Fibroblast of lung (primary cell): ENCODE results near the gene MMP23B. TPM values are rescaled to one million over a fixed set of nuclear protein-coding genes. Genes with fewer than 3 reads are reported as not detected.
A peak's percentile ranks its signal among the peaks of the same experiment; 100 is the strongest.

Experiments
- DNase-seq, 2 donors: peaks; one replicate each; pipeline versions ENCODE4 v3.0.0 to v3.0.0-alpha.2; 2010; ENCODE audit warnings: low read depth in 2 of 2
- H2AFZ ChIP-seq: 2 replicates; pipeline ENCODE4 v1.5.1; 2012; ENCODE audit warnings: low read length, control low read depth, inconsistent platforms
- H3K27ac ChIP-seq: 2 replicates; pipeline ENCODE4 v1.5.1; 2011; ENCODE audit warnings: low read length, control low read depth; ENCODE audit not compliant: insufficient read depth
- H3K27me3 ChIP-seq: 2 replicates; pipeline ENCODE4 v1.5.1; 2011; ENCODE audit warnings: mild to moderate bottlenecking, low read length; ENCODE audit not compliant: control insufficient read depth, insufficient read depth
- H3K36me3 ChIP-seq: 2 replicates; pipeline ENCODE4 v1.5.1; 2011; ENCODE audit warnings: low read length; ENCODE audit not compliant: control insufficient read depth, insufficient read depth
- H3K4me1 ChIP-seq: 2 replicates; pipeline ENCODE4 v1.5.1; 2011; ENCODE audit warnings: low read length; ENCODE audit not compliant: control insufficient read depth, insufficient read depth; ENCODE audit errors: extremely low read depth
- H3K4me2 ChIP-seq: 2 replicates; pipeline ENCODE4 v1.5.1; 2011; ENCODE audit warnings: low read length, control low read depth; ENCODE audit not compliant: insufficient read depth; ENCODE audit errors: extremely low read depth
- H3K4me3 ChIP-seq, 4 experiments: fragments of 200-600 bp in 1 of 4; sonication (generic) in 1 of 4; replicated peaks in 1 of 4; 2 replicates each; pipeline ENCODE4 v1.5.1; 2011 to 2016; ENCODE audit warnings: low read length in 4 of 4, low read depth in 3 of 4, mild to moderate bottlenecking in 3 of 4, control low read depth in 2 of 4, inconsistent platforms in 1 of 4, mixed read lengths in 1 of 4; ENCODE audit not compliant: insufficient read depth in 1 of 4; ENCODE audit errors: control extremely low read depth in 1 of 4
- H3K79me2 ChIP-seq: 2 replicates; pipeline ENCODE4 v1.5.1; 2012; ENCODE audit warnings: mild to moderate bottlenecking, low read length, inconsistent platforms; ENCODE audit not compliant: control insufficient read depth, insufficient read depth
- H3K9ac ChIP-seq: 2 replicates; pipeline ENCODE4 v1.5.1; 2011; ENCODE audit warnings: mild to moderate bottlenecking, low read length, control low read depth; ENCODE audit not compliant: insufficient read depth
- H3K9me3 ChIP-seq: 2 replicates; pipeline ENCODE4 v1.5.1; 2012; ENCODE audit warnings: low read depth, low read length; ENCODE audit not compliant: control insufficient read depth, insufficient read depth
- H4K20me1 ChIP-seq: 2 replicates; pipeline ENCODE4 v1.5.1; 2011; ENCODE audit warnings: low read length; ENCODE audit not compliant: control insufficient read depth, insufficient read depth; ENCODE audit errors: extremely low read depth
- CTCF ChIP-seq, 2 donors: IDR thresholded peaks in 1 of 2; conservative IDR thresholded peaks in 1 of 2; 1 replicate in 1 of 2; 2 replicates in 1 of 2; pipeline ENCODE4 v1.5.1; 2011 to 2012; ENCODE audit warnings: low read length in 2 of 2, control low read depth in 1 of 2, inconsistent platforms in 1 of 2, low read depth in 1 of 2, mild to moderate bottlenecking in 1 of 2
- EZH2 ChIP-seq: IDR thresholded peaks from 2 replicates; pipeline ENCODE4 v1.5.1; 2012; ENCODE audit warnings: low read length, control low read depth, mild to moderate bottlenecking; ENCODE audit errors: missing control alignments
- polyA plus RNA-seq, 2 donors: library from polyadenylated mRNA; depleted of rRNA in 1 of 2; stranded (reverse) in 1 of 2; unstranded in 1 of 2; fragments of >200 nt; gene quantifications; 2 replicates each; pipeline ENCODE4 v1.2.1, GENCODE V29; 2011 to 2012; ENCODE audit warnings: missing spikeins in 1 of 2
- total RNA-seq: library from RNA; depleted of rRNA; stranded (reverse); fragments of >200 nt; gene quantifications from 2 replicates; pipeline ENCODE4 v1.2.1, GENCODE V29; 2014

Gene MMP23B
- total and polyA plus RNA-seq, 2 donors (not counting 1 experiment from before 2014, with no cell fraction given): 0.89 to 4.6 TPM

- no peak for DNase-seq
- no peaks in the 10 kb centered on the region for H3K36me3 ChIP-seq
- H2AFZ ChIP-seq: no peak overlapping the region
- H4K20me1 ChIP-seq: no peaks in the 10 kb centered on the region
- H3K79me2 ChIP-seq: no peaks in the 10 kb centered on the region
- H3K27ac ChIP-seq: no peak overlapping the region
- no peaks in the 10 kb centered on the region for H3K9me3 ChIP-seq
- H3K4me1 ChIP-seq: peaks cover 2% of the 10 kb centered on the region
- peaks cover 12% of the 10 kb centered on the region for H3K27me3 ChIP-seq
- no peak overlapping the region for H3K4me3 ChIP-seq
- no peak overlapping the region for H3K4me2 ChIP-seq
- H3K9ac ChIP-seq: no peak overlapping the region
- TF ChIP-seq CTCF (conservative IDR thresholded peaks at IDR 0.05 in 1 of 2, IDR thresholded peaks at IDR 0.05 in 1 of 2; ENCODE audit: low read depth in 1 of 2, low read length in 2 of 2) (no peak), EZH2 (no peak)
These were observed 33.3 kb upstream of the MMP23B start for GRCh38 chr1:1598720-1599029.

DNA sequence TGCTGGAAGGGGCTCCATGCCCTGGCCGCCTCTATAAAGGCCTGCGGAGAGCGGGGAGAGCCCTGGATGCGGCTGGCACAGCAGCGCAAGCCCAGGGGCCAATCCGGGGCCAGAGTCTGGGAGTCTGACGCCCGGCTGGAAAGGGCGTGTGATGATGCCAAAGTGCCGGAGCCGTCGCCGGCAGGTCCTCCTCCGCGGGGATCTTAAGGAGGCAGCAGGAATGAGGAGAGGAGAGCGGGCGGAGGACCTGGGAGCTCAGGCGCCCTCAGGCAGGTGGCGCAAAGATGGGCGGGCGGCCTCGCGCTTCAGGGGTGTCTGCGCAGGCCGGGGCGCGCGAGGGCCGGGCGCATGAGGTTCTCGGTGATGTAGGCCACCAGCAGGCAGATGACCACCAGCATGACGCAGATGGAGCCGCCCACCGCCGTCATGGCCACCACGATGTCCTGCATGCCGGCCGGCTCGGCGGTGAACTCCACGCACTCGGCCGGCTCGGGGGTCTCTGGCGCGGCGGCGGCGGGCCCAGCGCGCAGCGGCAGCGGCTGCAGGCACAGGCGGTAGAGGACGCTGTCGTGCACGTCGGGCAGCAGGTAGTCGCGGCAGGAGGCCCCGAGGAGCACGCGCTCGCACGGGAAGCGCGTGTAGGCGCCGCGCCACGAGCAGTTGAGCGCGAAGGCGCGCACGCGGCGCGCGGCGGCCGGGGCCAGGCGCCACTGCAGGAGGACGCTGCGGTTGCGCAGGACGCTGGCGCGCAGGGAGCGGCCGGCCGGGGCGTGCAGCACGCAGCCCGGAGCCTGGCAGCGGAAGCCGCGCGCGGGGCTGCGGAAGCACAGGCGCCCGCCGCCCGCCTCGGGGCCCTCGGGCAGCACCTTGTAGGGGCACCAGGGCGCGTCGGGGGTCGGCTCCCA lies 32.7 kb upstream of the MMP23B start:
- Histone ChIP-seq H3K27me3 (peaks cover 12% of the 10 kb centered on the region), H3K4me1 (peaks cover 2% of the 10 kb centered on the region), H3K4me3 (peak overlapping the region in 1 of 4 experiments; percentile 22), H3K9me3 (no peaks in the 10 kb centered on the region), H3K27ac (no peak overlapping the region), H3K36me3 (no peaks in the 10 kb centered on the region), H4K20me1 (no peaks in the 10 kb centered on the region), H3K4me2 (peak overlapping the region; percentile 13), H3K9ac (no peak overlapping the region), H2AFZ (no peak overlapping the region), H3K79me2 (no peaks in the 10 kb centered on the region)
- peak in 1 of 2 donors; percentile 39 for DNase-seq
- TF ChIP-seq CTCF (conservative IDR thresholded peaks at IDR 0.05 in 1 of 2, IDR thresholded peaks at IDR 0.05 in 1 of 2; ENCODE audit: low read depth in 1 of 2, low read length in 2 of 2): no peak
- TF ChIP-seq EZH2: no peak

DNA sequence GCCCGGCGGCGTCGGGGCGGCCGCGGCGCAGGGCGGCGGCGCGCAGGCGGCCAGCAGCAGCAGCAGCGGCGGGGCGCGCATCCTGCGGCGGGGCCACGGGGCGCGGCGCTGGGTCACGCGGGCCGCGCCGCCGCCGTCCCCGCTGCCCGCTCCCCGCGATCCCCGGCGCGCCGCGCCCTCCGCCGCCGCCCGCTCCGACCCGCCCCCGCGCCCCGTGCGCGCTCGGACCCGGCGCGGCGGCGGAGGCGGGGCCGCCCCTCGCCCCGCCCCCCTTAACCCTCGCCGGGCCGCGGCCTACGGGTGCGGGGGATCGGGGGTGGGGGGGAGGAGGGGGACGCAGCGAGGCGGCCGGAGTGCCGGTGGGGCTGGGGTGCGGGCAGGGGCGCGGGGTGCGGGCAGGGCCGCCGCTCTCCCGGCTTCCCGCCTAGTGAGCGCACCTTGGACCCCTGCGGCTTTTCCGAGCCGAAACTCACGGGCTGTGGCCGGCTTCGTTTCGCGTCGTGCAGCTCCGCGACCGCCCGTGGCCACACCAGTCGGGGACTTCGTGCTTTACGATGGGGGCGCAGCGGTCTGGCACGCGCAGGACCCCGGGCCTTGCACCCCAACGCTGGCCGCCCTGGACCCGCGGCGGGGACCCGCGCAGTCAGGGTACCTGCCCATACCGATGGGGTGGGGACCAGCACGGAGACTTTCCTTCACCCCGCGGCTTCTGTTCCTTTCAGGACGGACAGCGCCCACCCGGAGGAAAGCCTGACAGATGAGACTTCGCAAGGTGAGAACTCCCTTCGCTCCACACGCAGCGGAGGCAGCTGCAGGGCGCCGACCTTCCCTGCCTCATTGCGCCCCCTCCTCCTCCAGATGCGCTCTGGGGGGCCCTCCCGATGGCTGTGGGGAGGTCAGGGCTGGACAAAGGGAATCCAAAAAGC lies 31.8 kb upstream of the MMP23B start, which contains the start of gene FNDC10:
Gene FNDC10, minus strand, starts transcription at position 201 of the 926 bp plus-strand sequence. Its CDS starts 120 bp downstream, at position 81.
- H4K20me1 ChIP-seq: no peaks in the 10 kb centered on the region
- no peak within 1 kb of the TSS for H3K27ac ChIP-seq
- no peaks in the 10 kb centered on the region for H3K79me2 ChIP-seq
- peaks cover 2% of the 10 kb centered on the region for H3K4me1 ChIP-seq
- no peaks in the 10 kb centered on the region for H3K36me3 ChIP-seq
- peak within 1 kb of the TSS in 3 of 4 experiments; percentile 23 to 48 (median 26) for H3K4me3 ChIP-seq
- no peak for DNase-seq
- H3K9ac ChIP-seq: no peak within 1 kb of the TSS
- no peak within 1 kb of the TSS for H2AFZ ChIP-seq
- H3K9me3 ChIP-seq: no peaks in the 10 kb centered on the region
- no peak for TF ChIP-seq CTCF (conservative IDR thresholded peaks at IDR 0.05 in 1 of 2, IDR thresholded peaks at IDR 0.05 in 1 of 2; ENCODE audit: low read depth in 1 of 2, low read length in 2 of 2)
- peak; percentile 66 for TF ChIP-seq EZH2
- H3K4me2 ChIP-seq: peak within 1 kb of the TSS; percentile 71
- peaks cover 12% of the 10 kb centered on the region for H3K27me3 ChIP-seq
